ENCODE results near the gene PELI2.

Gene PELI2

GRCh38 chr14:56247495-56248200 lies 129.4 kb downstream of the PELI2 start:
- TF ChIP-seq ZFP30 (CRISPR knock-in tag; IDR thresholded peaks at IDR 0.05) (no peak), OSR1 (CRISPR knock-in tag; IDR thresholded peaks at IDR 0.05) (no peak), ZC3H10 (CRISPR knock-in tag; IDR thresholded peaks at IDR 0.05) (no peak), PPARA (CRISPR knock-in tag; IDR thresholded peaks at IDR 0.05; ENCODE audit: borderline replicate concordance) (no peak), RARB (CRISPR knock-in tag; IDR thresholded peaks at IDR 0.05) (no peak), TCF4 (CRISPR knock-in tag; IDR thresholded peaks at IDR 0.05; ENCODE audit: borderline replicate concordance) (no peak), BACH2 (CRISPR knock-in tag; IDR thresholded peaks at IDR 0.05; ENCODE audit: borderline replicate concordance) (no peak), TSHZ2 (CRISPR knock-in tag; IDR thresholded peaks at IDR 0.05) (no peak), TOX (CRISPR knock-in tag; IDR thresholded peaks at IDR 0.05; ENCODE audit: borderline replicate concordance) (no peak), GLIS3 (CRISPR knock-in tag; IDR thresholded peaks at IDR 0.05) (no peak), ARNTL (CRISPR knock-in tag; IDR thresholded peaks at IDR 0.05; ENCODE audit: borderline replicate concordance, low read depth) (no peak)
- ATAC-seq: no peak

- ATAC-seq: no peak
- TF ChIP-seq ZNF565 (CRISPR knock-in tag; conservative IDR thresholded peaks at IDR 0.05; ENCODE audit: low read depth) (no peak), BACH2 (CRISPR knock-in tag; IDR thresholded peaks at IDR 0.05; ENCODE audit: borderline replicate concordance) (no peak), GLIS3 (CRISPR knock-in tag; IDR thresholded peaks at IDR 0.05) (no peak), CSDC2 (CRISPR knock-in tag; IDR thresholded peaks at IDR 0.05) (no peak), ISL1 (CRISPR knock-in tag; IDR thresholded peaks at IDR 0.05) (no peak), TSHZ2 (CRISPR knock-in tag; IDR thresholded peaks at IDR 0.05) (no peak), ZNF70 (CRISPR knock-in tag; IDR thresholded peaks at IDR 0.05) (no peak)
Observed at GRCh38 chr14:56248442-56248841, 130.2 kb downstream of the PELI2 start.

GRCh38 chr14:56261046-56261445 lies 142.8 kb downstream of the PELI2 start:
- no peak for TF ChIP-seq RARB (CRISPR knock-in tag; IDR thresholded peaks at IDR 0.05)
- TF ChIP-seq BACH2 (CRISPR knock-in tag; IDR thresholded peaks at IDR 0.05; ENCODE audit: borderline replicate concordance): no peak
- no peak for ATAC-seq

GRCh38 chr14:56262530-56262929 lies 144.3 kb downstream of the PELI2 start:
- ATAC-seq: no peak
- TF ChIP-seq ZC3H10 (CRISPR knock-in tag; IDR thresholded peaks at IDR 0.05) (no peak), ZNF70 (CRISPR knock-in tag; IDR thresholded peaks at IDR 0.05) (no peak), POU6F1 (CRISPR knock-in tag; IDR thresholded peaks at IDR 0.05; ENCODE audit: borderline replicate concordance, low read depth) (no peak), TOX (CRISPR knock-in tag; IDR thresholded peaks at IDR 0.05; ENCODE audit: borderline replicate concordance) (no peak), ESRRG (CRISPR knock-in tag; IDR thresholded peaks at IDR 0.05) (no peak), TCF4 (CRISPR knock-in tag; IDR thresholded peaks at IDR 0.05; ENCODE audit: borderline replicate concordance) (no peak), CSDC2 (CRISPR knock-in tag; IDR thresholded peaks at IDR 0.05) (no peak), ZFP3 (CRISPR knock-in tag; IDR thresholded peaks at IDR 0.05) (no peak), PPARA (CRISPR knock-in tag; IDR thresholded peaks at IDR 0.05; ENCODE audit: borderline replicate concordance) (no peak), RARB (CRISPR knock-in tag; IDR thresholded peaks at IDR 0.05) (no peak), ARNTL (CRISPR knock-in tag; IDR thresholded peaks at IDR 0.05; ENCODE audit: borderline replicate concordance, low read depth) (no peak), PATZ1 (CRISPR knock-in tag; IDR thresholded peaks at IDR 0.05; ENCODE audit: borderline replicate concordance) (no peak), TSHZ2 (CRISPR knock-in tag; IDR thresholded peaks at IDR 0.05) (no peak), ZFP30 (CRISPR knock-in tag; IDR thresholded peaks at IDR 0.05) (no peak), GLIS3 (CRISPR knock-in tag; IDR thresholded peaks at IDR 0.05) (no peak)

All from SK-N-SH treated with all-trans-retinoic acid at 6 μM for 48 hours (cell line).